ENCODE measurements around the gene ARL13A.

DNA sequence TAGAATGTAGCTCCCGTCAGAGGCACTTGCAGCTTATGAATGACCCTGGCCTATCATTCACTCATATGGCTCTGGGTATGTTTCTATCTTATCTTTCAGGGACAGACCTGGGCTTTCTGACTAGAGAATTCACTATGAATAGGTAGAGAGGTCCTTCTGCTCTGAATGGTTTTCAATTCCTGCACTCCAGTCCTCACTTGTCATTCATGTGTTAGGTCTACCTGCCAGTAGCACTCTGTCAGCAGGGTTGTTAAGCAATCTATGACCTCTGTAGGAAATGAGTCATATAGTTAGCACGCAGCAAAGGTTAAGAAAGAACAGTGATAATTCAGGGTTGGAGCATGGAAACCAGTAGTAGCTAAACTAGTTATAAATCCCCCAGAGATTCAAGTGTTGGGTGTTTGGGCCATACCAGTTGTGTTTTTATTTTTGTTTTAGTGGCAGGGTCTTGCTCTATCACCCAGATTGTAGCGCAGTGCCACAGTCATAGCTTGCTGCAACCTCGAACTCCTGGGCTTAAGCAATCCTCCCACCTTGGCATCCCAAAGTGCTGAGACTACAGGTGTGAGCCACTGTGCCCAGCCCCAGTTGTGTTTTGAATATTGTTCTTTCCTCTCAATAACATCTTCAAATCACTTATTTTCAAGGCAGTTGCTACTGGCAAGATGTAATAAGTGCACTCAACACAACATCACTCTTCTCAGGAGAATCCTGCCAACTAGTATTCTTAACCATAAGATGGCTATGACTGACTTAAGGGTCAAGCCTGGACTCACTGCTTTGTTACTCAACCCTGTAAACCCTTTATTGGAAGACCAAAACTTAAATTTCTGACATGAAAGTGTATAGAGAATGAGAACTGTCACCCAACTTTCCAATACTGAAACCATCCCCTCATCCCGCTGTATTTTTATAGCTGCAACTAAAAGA, 25.1 kb downstream of the ARL13A start:
- no peak for TF ChIP-seq EZH2 (IDR thresholded peaks at IDR 0.05; ENCODE audit: insufficient read depth, low read length)
- TF ChIP-seq, protein P1, sequence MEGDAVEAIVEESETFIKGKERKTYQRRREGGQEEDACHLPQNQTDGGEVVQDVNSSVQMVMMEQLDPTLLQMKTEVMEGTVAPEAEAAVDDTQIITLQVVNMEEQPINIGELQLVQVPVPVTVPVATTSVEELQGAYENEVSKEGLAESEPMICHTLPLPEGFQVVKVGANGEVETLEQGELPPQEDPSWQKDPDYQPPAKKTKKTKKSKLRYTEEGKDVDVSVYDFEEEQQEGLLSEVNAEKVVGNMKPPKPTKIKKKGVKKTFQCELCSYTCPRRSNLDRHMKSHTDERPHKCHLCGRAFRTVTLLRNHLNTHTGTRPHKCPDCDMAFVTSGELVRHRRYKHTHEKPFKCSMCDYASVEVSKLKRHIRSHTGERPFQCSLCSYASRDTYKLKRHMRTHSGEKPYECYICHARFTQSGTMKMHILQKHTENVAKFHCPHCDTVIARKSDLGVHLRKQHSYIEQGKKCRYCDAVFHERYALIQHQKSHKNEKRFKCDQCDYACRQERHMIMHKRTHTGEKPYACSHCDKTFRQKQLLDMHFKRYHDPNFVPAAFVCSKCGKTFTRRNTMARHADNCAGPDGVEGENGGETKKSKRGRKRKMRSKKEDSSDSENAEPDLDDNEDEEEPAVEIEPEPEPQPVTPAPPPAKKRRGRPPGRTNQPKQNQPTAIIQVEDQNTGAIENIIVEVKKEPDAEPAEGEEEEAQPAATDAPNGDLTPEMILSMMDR (IDR thresholded peaks at IDR 0.05; ENCODE audit: insufficient read depth, low read depth, low read length): no peak
